HT1080 (cell line): ENCODE results near the gene ZNF441. TPM values are rescaled to one million over a fixed set of nuclear protein-coding genes. Genes with fewer than 3 reads are reported as not detected.

Experiments used
- total RNA-seq: library from RNA; depleted of rRNA; stranded (reverse); fragments of >200 nt; shearing (Covaris generic); gene quantifications from 2 replicates; pipeline ENCODE4 v1.2.3, GENCODE V29; 2014; rRNA removed

The ZNF441 gene
- total RNA-seq, 1 experiment from 2014 or later, result 2.8 TPM

Other genes with a start within 250 kb of the ZNF441 start
- 74.5 and 78.8 TPM in 2 replicates for gene ECSIT, start 237.9 kb upstream of the ZNF441 start, total RNA-seq
- 0.45 and 0.63 TPM in 2 replicates for gene CNN1, start 228.1 kb upstream of the ZNF441 start, total RNA-seq
- 137 and 150 TPM in 2 replicates for gene ELOF1, start 207.8 kb upstream of the ZNF441 start, total RNA-seq
- 1.8 and 2.4 TPM in 2 replicates for gene ACP5, start 189.4 kb upstream of the ZNF441 start, total RNA-seq
- 6.0 and 6.5 TPM in 2 replicates for gene ZNF627, start 169.5 kb upstream of the ZNF441 start, total RNA-seq
- gene ZNF823, start 28.1 kb upstream of the ZNF441 start, total RNA-seq, result 2.7 and 4.1 TPM in 2 replicates
- gene ZNF491, start 31.5 kb downstream of the ZNF441 start, total RNA-seq, result 0.03 TPM in 1 of 2 replicates, not detected in the other
- 6.1 and 7.8 TPM in 2 replicates for gene ZNF440, start 47.3 kb downstream of the ZNF441 start, total RNA-seq
- gene ZNF439, start 81.7 kb downstream of the ZNF441 start, total RNA-seq, result not detected in 2 replicates
- gene ZNF69, start 120.8 kb downstream of the ZNF441 start, total RNA-seq, result not detected in 2 replicates
- gene ZNF700, start 158.1 kb downstream of the ZNF441 start, total RNA-seq, result 6.8 and 7.0 TPM in 2 replicates
- gene ZNF763, start 198.0 kb downstream of the ZNF441 start, total RNA-seq, result not detected in 2 replicates